ENCODE data around the gene MTRFR. TPM values are rescaled to one million over a fixed set of nuclear protein-coding genes. Genes with fewer than 3 reads are reported as not detected.

Gene MTRFR
- total and polyA plus RNA-seq, 7 donors, result 7.8 to 19.1 (median 12.7) TPM

DNA sequence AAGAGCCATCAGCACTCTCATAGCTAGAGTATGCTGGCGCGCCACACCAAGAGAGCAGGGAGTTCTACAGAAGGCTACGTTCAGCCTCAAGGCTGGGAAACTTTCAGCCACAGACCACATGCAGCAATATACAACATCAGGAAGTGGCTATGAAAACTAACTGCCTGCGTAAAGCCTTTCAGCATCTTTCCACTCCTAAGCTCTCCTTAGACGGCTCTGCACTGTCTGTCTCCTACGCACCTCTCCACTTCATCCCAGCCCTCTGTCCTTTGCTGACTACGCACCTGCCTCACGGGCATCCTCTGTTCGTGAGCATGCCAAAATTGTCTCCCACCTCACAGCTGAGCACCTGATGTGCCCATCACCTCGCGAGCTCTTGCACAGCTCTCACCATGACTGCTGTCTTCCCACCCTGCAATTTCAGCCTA lies 10.0 kb upstream of the MTRFR start:
- no peak for DNase-seq
- WGBS, 2 donors, result 65 to 85% methylated on average over 11 of the region's 11 CpGs
- Histone ChIP-seq H3K4me1 (no peaks in the 10 kb centered on the region), H3K9me3 (no peaks in the 10 kb centered on the region), H3K27me3 (no peaks in the 10 kb centered on the region), H3K4me3 (no peak overlapping the region), H3K27ac (no peak overlapping the region), H3K36me3 (peaks cover 0 to 41% (median 3%) of the 10 kb centered on the region in 4 donors)
- intact Hi-C loops (cut with DNase I), result loop anchor here (5.0 kb wide), 1 partner anchor 61 kb away; no protein-coding TSS in a partner anchor
- no peak for TF ChIP-seq EP300 (IDR thresholded peaks at IDR 0.05)
- TF ChIP-seq, protein P1, sequence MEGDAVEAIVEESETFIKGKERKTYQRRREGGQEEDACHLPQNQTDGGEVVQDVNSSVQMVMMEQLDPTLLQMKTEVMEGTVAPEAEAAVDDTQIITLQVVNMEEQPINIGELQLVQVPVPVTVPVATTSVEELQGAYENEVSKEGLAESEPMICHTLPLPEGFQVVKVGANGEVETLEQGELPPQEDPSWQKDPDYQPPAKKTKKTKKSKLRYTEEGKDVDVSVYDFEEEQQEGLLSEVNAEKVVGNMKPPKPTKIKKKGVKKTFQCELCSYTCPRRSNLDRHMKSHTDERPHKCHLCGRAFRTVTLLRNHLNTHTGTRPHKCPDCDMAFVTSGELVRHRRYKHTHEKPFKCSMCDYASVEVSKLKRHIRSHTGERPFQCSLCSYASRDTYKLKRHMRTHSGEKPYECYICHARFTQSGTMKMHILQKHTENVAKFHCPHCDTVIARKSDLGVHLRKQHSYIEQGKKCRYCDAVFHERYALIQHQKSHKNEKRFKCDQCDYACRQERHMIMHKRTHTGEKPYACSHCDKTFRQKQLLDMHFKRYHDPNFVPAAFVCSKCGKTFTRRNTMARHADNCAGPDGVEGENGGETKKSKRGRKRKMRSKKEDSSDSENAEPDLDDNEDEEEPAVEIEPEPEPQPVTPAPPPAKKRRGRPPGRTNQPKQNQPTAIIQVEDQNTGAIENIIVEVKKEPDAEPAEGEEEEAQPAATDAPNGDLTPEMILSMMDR (IDR thresholded peaks at IDR 0.05), result no peak
- no peak for TF ChIP-seq POLR2AphosphoS5 (IDR thresholded peaks at IDR 0.05)

DNA sequence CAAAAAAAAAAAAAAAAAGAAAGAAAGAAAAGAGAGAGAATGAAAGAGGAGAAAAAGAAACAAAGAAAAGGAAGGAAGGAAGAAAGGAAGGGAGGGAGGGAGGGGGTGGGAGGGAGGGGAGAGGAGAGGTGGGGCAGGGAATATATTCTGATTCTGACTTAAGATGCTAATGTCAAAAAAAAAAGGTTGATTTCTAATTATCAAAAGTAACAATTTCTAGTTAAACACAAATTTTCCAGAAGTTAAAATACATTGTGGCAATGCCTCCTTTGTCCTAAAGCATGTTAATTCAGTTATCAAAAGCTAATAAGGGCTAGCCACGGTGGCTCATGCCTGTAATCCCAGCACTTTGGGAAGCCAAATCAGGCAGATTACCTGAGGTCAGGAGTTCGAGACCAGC lies 7.8 kb upstream of the MTRFR start:
- no peaks in the 10 kb centered on the region for H3K9me3 ChIP-seq
- no peak for TF ChIP-seq POLR2AphosphoS5 (IDR thresholded peaks at IDR 0.05)
- no peak for TF ChIP-seq EP300 (IDR thresholded peaks at IDR 0.05)
- no peak for TF ChIP-seq POLR2A (IDR thresholded peaks at IDR 0.05)
- TF ChIP-seq, protein P1 (IDR thresholded peaks at IDR 0.05), result no peak
- H3K4me1 ChIP-seq, result peaks cover 0 to 5% (median 0%) of the 10 kb centered on the region in 4 donors
- no peak overlapping the region for H3K27ac ChIP-seq
- intact Hi-C loops (cut with DNase I), result no loop called here
- 86 to 95% methylated on average over 2 of the region's 2 CpGs for WGBS, 2 donors
- H3K4me3 ChIP-seq, result no peak overlapping the region
- H3K27me3 ChIP-seq, result no peaks in the 10 kb centered on the region
- H3K36me3 ChIP-seq, result peaks cover 0 to 32% (median 3%) of the 10 kb centered on the region in 4 donors
- DNase-seq, result no peak

DNA sequence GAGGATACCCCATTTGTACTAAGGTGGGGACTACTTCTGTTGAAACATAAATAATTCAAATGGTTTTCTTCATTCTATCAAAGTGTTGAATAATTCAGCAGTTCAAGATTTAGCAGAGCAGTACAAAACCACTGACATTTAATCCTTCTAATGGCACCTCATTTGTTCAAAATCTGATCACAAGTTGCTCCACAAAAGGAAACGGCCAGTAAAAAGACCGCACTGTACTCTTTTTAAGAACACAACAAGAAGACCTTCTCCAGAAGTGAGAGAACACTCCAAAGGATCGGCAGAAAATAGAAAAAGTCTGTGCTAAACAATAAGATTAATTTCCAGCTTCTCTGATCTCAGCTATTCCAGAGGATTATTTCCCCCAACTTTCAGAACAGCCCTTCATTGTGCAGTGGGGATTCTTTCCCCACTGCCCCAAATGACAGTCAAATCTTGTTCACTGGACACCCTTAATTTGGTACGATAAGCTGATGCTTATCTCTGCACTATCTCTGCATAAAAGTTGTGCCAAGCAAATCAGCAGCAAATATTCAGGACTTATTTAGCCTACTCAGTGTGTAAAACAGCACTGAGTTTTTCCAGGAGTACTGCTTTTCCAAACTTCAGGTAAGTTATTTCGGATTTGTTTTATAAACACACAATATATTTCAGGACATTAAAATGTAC lies 5.5 kb upstream of the MTRFR start:
- Histone ChIP-seq H3K4me3 (no peak overlapping the region), H3K4me1 (peaks cover 0 to 14% (median 7%) of the 10 kb centered on the region in 4 donors), H3K27ac (no peak overlapping the region), H3K36me3 (peaks cover 0 to 9% (median 0%) of the 10 kb centered on the region in 4 donors), H3K27me3 (no peaks in the 10 kb centered on the region), H3K9me3 (no peaks in the 10 kb centered on the region)
- DNase-seq, result no peak
- TF ChIP-seq EP300 (IDR thresholded peaks at IDR 0.05), result no peak
- TF ChIP-seq POLR2AphosphoS5 (IDR thresholded peaks at IDR 0.05), result no peak
- TF ChIP-seq, protein P1 (IDR thresholded peaks at IDR 0.05), result no peak
- TF ChIP-seq POLR2A (IDR thresholded peaks at IDR 0.05), result no peak
- 74 to 84% methylated on average over 5 of the region's 5 CpGs for WGBS, 2 donors
- intact Hi-C loops (cut with DNase I), result no loop called here

DNA sequence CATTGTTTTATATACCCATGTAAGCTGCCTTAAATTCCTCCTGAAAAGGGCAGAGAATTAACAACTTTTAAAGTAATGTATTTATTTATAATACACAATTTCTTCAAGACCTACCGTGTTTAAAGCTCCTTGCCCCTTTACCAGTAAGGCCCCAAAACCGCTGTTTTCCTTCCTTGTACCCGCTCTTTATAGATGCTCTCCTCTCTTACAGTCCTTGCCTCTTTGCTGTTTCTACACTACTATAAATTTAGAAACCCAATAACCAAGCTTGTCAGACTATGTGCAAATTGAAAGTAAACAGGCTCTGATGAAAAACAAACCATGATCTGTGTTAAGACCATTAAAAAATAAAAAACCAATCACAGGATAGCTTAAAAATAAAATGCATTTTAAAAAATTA lies 4.2 kb upstream of the MTRFR start:
- no peak for DNase-seq
- TF ChIP-seq, protein P1 (IDR thresholded peaks at IDR 0.05), result no peak
- TF ChIP-seq POLR2AphosphoS5 (IDR thresholded peaks at IDR 0.05) (no peak), POLR2A (IDR thresholded peaks at IDR 0.05) (no peak), EP300 (IDR thresholded peaks at IDR 0.05) (no peak)
- WGBS, 2 donors, result 54 to 78% methylated on average over 3 of the region's 3 CpGs
- intact Hi-C loops (cut with DNase I), result no loop called here
- peaks cover 0 to 17% (median 11%) of the 10 kb centered on the region in 4 donors for H3K4me1 ChIP-seq
- peaks cover 0 to 6% (median 0%) of the 10 kb centered on the region in 4 donors for H3K36me3 ChIP-seq
- no peak overlapping the region for H3K4me3 ChIP-seq
- no peak overlapping the region for H3K27ac ChIP-seq
- no peaks in the 10 kb centered on the region for H3K9me3 ChIP-seq
- no peaks in the 10 kb centered on the region for H3K27me3 ChIP-seq
